Caco-2 (cell line): Measurements from ENCODE around the gene CARS2. TPM values are rescaled to one million over a fixed set of nuclear protein-coding genes. Genes with fewer than 3 reads are reported as not detected.

Source experiments
- BruUV-seq: library from RNA; stranded (reverse); fragments of 400-500 nt; replicated peaks from 2 replicates; lab custom pipeline; 2021; lab: Mats Ljungman, UMichigan
- CTCF ChIA-PET: fragments of 300-600 bp; sonication (Branson Sonifier 250); formaldehyde crosslinking; loops from one replicate; lab custom pipeline; 2022; ENCODE audit warnings: antibody characterized with exemption; lab: Charles Lee
- POLR2A ChIA-PET: fragments of 300-600 bp; sonication (Branson Sonifier 250); formaldehyde crosslinking; loops from one replicate; lab custom pipeline; 2022; ENCODE audit warnings: antibody characterized with exemption; lab: Charles Lee
- DNase-seq, 2 experiments: peaks; one replicate each; pipeline versions ENCODE4 v3.0.0 to v3.0.0-alpha.2; 2020 to 2022
- H3K27me3 ChIP-seq: replicated peaks from 2 replicates; pipeline ENCODE4 v1.6.0; 2011; ENCODE audit warnings: low read length; ENCODE audit not compliant: control insufficient read depth, insufficient read depth
- H3K36me3 ChIP-seq: 2 replicates; pipeline ENCODE4 v1.5.1; 2011; ENCODE audit warnings: low read length; ENCODE audit not compliant: control insufficient read depth, insufficient read depth
- H3K4me1 ChIP-seq: fragments of 250-450 bp; sonication (Bioruptor Pico); 2 replicates; pipeline ENCODE4 v1.5.1; 2020; ENCODE audit warnings: mild to moderate bottlenecking
- H3K4me3 ChIP-seq: 2 replicates; pipeline ENCODE4 v1.5.1; 2011; ENCODE audit warnings: low read depth, mild to moderate bottlenecking, control low read depth, low read length
- H3K9me3 ChIP-seq: fragments of 250-450 bp; sonication (Bioruptor Pico); 2 replicates; pipeline ENCODE4 v1.5.1; 2020; ENCODE audit warnings: mild to moderate bottlenecking, moderate library complexity
- H3K27ac Mint-ChIP-seq: one replicate; pipeline ENCODE4 v1.8.0; 2022; ENCODE audit warnings: mixed read lengths; ENCODE audit not compliant: unreplicated experiment
- H3K27me3 Mint-ChIP-seq: one replicate; pipeline ENCODE4 v1.8.0; 2022; ENCODE audit warnings: mixed read lengths; ENCODE audit not compliant: insufficient read depth, unreplicated experiment
- H3K36me3 Mint-ChIP-seq: one replicate; pipeline ENCODE4 v1.8.0; 2022; ENCODE audit warnings: mild to moderate bottlenecking, mixed read lengths; ENCODE audit not compliant: insufficient read depth, unreplicated experiment
- H3K4me1 Mint-ChIP-seq: one replicate; pipeline ENCODE4 v1.8.0; 2022; ENCODE audit warnings: low read depth, mixed read lengths; ENCODE audit not compliant: unreplicated experiment
- H3K4me3 Mint-ChIP-seq: one replicate; pipeline ENCODE4 v1.8.0; 2022; ENCODE audit warnings: mild to moderate bottlenecking, moderate library complexity, mixed read lengths; ENCODE audit not compliant: unreplicated experiment
- H3K9me3 Mint-ChIP-seq: one replicate; pipeline ENCODE4 v1.8.0; 2022; ENCODE audit warnings: mixed read lengths; ENCODE audit not compliant: unreplicated experiment
- intact Hi-C: fragments of 100-400 bp; cut with micrococcal nuclease; formaldehyde crosslinking; loops from one replicate; pipeline ENCODE4 v1.10.0; 2022; ENCODE audit not compliant: unreplicated experiment
- total RNA-seq: library from RNA; stranded (reverse); gene quantifications from 2 replicates; pipeline ENCODE4 v1.2.3, GENCODE V29; 2022
- TF ChIP-seq, protein P1 (sequence below), 2 experiments: fragments of 200-600 bp in 1 of 2; IDR thresholded peaks; 1 replicate in 1 of 2; 2 replicates in 1 of 2; pipeline versions ENCODE4 v1.5.1 to v1.8.0; 2011 to 2022; ENCODE audit warnings: antibody characterized with exemption in 1 of 2, control low read depth in 1 of 2, inconsistent platforms in 1 of 2, low read depth in 1 of 2, low read length in 1 of 2, mild to moderate bottlenecking in 1 of 2, moderate library complexity in 1 of 2; ENCODE audit not compliant: insufficient read depth in 1 of 2, severe bottlenecking in 1 of 2, unreplicated experiment in 1 of 2

The CARS2 gene
- total RNA-seq, 1 experiment from 2014 or later: 63.1 TPM

DNA sequence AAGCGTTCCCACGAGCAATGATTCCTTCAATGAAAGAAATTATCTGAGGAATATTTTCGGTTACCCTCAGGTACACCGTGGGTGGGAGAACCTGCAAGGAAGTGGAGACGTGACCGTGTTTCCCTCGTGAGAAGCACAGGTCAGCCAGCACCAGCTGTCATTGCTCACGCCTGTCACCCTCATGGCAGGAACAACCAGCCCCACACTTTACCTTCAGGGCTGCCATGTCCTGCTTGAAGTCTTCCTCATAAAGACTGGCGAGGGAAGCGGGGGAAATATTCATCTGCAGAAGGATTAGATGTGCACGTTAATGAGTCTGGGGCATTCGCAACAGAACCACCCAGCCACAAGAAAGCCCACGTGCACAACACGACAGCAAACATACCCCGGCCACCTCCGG is 18.2 kb downstream of the CARS2 start:
- peaks cover 57% of the 10 kb centered on the region for H3K36me3 Mint-ChIP-seq
- no peak overlapping the region for H3K4me3 Mint-ChIP-seq
- H3K27ac Mint-ChIP-seq: no peak overlapping the region

GRCh38 chr13:110685305-110686020 is 20.5 kb downstream of the CARS2 start:
- Mint-ChIP-seq H3K27ac (no peak overlapping the region), H3K36me3 (peaks cover 54% of the 10 kb centered on the region), H3K27me3 (no peaks in the 10 kb centered on the region), H3K4me1 (peaks cover 6% of the 10 kb centered on the region), H3K4me3 (no peak overlapping the region), H3K9me3 (no peaks in the 10 kb centered on the region)
- no peaks in the 10 kb centered on the region; the same call in 1 of the 2 replicates for H3K4me1 ChIP-seq
- intact Hi-C loops: no loop called here
- no peaks in the 10 kb centered on the region for H3K9me3 ChIP-seq
- DNase-seq: no peak
- CTCF ChIA-PET: no interaction called here
- H3K4me3 ChIP-seq: no peak overlapping the region
- BruUV-seq: no TSS peak
- POLR2A ChIA-PET: no interaction called here
- peaks cover 2% of the 10 kb centered on the region for H3K36me3 ChIP-seq
- TF ChIP-seq, protein P1, sequence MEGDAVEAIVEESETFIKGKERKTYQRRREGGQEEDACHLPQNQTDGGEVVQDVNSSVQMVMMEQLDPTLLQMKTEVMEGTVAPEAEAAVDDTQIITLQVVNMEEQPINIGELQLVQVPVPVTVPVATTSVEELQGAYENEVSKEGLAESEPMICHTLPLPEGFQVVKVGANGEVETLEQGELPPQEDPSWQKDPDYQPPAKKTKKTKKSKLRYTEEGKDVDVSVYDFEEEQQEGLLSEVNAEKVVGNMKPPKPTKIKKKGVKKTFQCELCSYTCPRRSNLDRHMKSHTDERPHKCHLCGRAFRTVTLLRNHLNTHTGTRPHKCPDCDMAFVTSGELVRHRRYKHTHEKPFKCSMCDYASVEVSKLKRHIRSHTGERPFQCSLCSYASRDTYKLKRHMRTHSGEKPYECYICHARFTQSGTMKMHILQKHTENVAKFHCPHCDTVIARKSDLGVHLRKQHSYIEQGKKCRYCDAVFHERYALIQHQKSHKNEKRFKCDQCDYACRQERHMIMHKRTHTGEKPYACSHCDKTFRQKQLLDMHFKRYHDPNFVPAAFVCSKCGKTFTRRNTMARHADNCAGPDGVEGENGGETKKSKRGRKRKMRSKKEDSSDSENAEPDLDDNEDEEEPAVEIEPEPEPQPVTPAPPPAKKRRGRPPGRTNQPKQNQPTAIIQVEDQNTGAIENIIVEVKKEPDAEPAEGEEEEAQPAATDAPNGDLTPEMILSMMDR (IDR thresholded peaks at IDR 0.05; ENCODE audit: insufficient read depth in 1 of 2, low read depth in 1 of 2, low read length in 1 of 2, severe bottlenecking in 1 of 2, unreplicated experiment in 1 of 2): no peak
- H3K27me3 ChIP-seq: no peaks in the 10 kb centered on the region

More for the DNA sequence above, 18.2 kb downstream of the CARS2 start:
- Mint-ChIP-seq H3K4me1 (peaks cover 6% of the 10 kb centered on the region), H3K27me3 (no peaks in the 10 kb centered on the region), H3K9me3 (no peaks in the 10 kb centered on the region)
- Histone ChIP-seq H3K4me3 (no peak overlapping the region), H3K27me3 (no peaks in the 10 kb centered on the region), H3K9me3 (no peaks in the 10 kb centered on the region), H3K36me3 (no peaks in the 10 kb centered on the region; the same call in 1 of the 2 replicates), H3K4me1 (no peaks in the 10 kb centered on the region; the same call in 1 of the 2 replicates)
- CTCF ChIA-PET: no interaction called here
- TF ChIP-seq, protein P1 (IDR thresholded peaks at IDR 0.05; ENCODE audit: insufficient read depth in 1 of 2, low read depth in 1 of 2, low read length in 1 of 2, severe bottlenecking in 1 of 2, unreplicated experiment in 1 of 2): no peak
- POLR2A ChIA-PET: no interaction called here
- no peak for DNase-seq
- intact Hi-C loops: no loop called here
- BruUV-seq: no TSS peak

DNA sequence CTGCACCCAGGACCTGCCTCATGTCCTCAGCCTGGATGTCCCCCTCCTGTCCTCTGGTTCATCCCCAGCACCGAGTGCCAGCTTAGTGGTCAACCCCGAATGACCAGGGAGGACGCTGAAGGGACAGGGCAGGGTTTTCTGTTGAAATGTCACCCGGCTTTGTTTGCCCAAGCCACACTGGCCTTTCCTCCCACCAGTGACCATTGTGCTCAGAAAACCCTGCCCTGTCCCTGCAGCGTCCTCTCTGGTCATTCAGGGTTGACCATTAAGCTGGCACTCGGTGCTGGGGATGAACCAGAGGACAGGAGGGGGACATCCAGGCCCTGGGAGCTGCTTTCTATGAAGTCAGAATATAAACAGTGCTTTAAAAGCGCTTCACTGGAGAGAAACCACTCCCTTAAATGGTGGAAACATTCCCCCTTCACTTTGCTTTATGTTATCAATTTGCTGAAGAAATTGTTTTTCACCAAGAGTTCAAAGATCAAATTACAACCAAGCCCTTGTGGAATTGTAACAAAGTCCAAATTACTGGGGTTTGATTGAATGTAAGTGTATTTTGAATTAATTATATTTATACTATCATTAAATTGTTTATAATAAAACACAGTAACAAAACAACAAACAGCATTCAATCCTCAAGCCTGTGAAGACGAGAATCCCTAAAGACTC is 21.4 kb downstream of the CARS2 start:
- intact Hi-C loops: loop anchor here (5.0 kb wide), 1 partner anchor 133 kb away; no protein-coding TSS in a partner anchor
- no TSS peak for BruUV-seq
- no peaks in the 10 kb centered on the region; the same call in 1 of the 2 replicates for H3K4me1 ChIP-seq
- Mint-ChIP-seq H3K27ac (no peak overlapping the region), H3K9me3 (no peaks in the 10 kb centered on the region), H3K4me1 (peaks cover 6% of the 10 kb centered on the region), H3K4me3 (no peak overlapping the region), H3K36me3 (peaks cover 56% of the 10 kb centered on the region), H3K27me3 (no peaks in the 10 kb centered on the region)
- POLR2A ChIA-PET: no interaction called here
- no peak for DNase-seq
- TF ChIP-seq, protein P1 (IDR thresholded peaks at IDR 0.05; ENCODE audit: insufficient read depth in 1 of 2, low read depth in 1 of 2, low read length in 1 of 2, severe bottlenecking in 1 of 2, unreplicated experiment in 1 of 2): no peak
- no peaks in the 10 kb centered on the region for H3K9me3 ChIP-seq
- CTCF ChIA-PET: interaction anchor here (1.0 kb wide), 1 partner anchor 28 kb away, joined by 3 read pairs; no protein-coding TSS in a partner anchor
- no peak overlapping the region for H3K4me3 ChIP-seq
- peaks cover 2% of the 10 kb centered on the region for H3K36me3 ChIP-seq
- no peaks in the 10 kb centered on the region for H3K27me3 ChIP-seq
